Measurements from ENCODE around the gene WDPCP.
"Not testable (repeated sequence)": the region's sequence is repeated elsewhere in the genome, so short reads cannot be mapped to it uniquely, and the experiment has no call there.

Gene WDPCP

DNA sequence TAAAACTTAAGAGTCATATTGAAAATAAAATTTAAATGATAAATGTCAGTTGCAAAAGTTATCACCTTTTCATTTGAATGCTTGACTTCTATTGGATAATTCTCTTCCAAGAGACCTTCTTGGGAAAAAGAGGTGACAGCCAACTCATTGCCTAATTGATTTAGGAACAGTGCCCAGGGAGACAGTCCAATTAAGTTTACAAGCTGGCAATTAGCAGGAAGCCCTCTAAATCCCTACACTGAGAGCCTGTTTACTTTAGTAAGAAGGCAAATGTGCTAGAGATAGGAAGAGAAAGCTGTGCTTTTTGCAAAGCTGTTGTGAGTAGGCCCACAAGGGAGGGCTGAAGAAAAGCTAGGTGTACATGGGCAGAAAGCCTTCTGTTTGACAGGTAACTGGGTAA lies 189.1 kb downstream of the WDPCP start:
- Histone ChIP-seq H3K9me3 (ENCODE audit: insufficient read depth, low read length) (no peaks in the 10 kb centered on the region), H3K36me3 (ENCODE audit: insufficient read depth, insufficient read length, low read length) (no peaks in the 10 kb centered on the region), H3K9ac (ENCODE audit: insufficient read length, low read depth) (no peak overlapping the region), H3K4me3 (ENCODE audit: insufficient read length, low read depth) (no peak overlapping the region), H3K4me1 (ENCODE audit: insufficient read depth, insufficient read length) (no peaks in the 10 kb centered on the region), H3K27me3 (ENCODE audit: insufficient read depth, insufficient read length) (no peaks in the 10 kb centered on the region)
- peak; percentile 3 for DNase-seq (ENCODE audit: low read depth, low spot score)
- TF ChIP-seq ZNF274 (IDR thresholded peaks at IDR 0.05; ENCODE audit: low read depth, low read length): no peak
- TF ChIP-seq YY1 (IDR thresholded peaks at IDR 0.05; ENCODE audit: insufficient read depth, insufficient read length): no peak
- no peak for TF ChIP-seq SUZ12 (IDR thresholded peaks at IDR 0.05; ENCODE audit: extremely low read depth, insufficient read depth, insufficient read length)

GRCh38 chr2:63379451-63379850 lies 208.8 kb downstream of the WDPCP start:
- Histone ChIP-seq H3K27me3 (ENCODE audit: insufficient read depth, insufficient read length) (no peaks in the 10 kb centered on the region), H3K4me1 (ENCODE audit: insufficient read depth, insufficient read length) (no peaks in the 10 kb centered on the region), H3K36me3 (ENCODE audit: insufficient read depth, insufficient read length, low read length) (no peaks in the 10 kb centered on the region), H3K4me3 (ENCODE audit: insufficient read length, low read depth) (no peak overlapping the region), H3K9me3 (ENCODE audit: insufficient read depth, low read length) (no peaks in the 10 kb centered on the region), H3K9ac (ENCODE audit: insufficient read length, low read depth) (no peak overlapping the region)
- TF ChIP-seq ZNF274 (IDR thresholded peaks at IDR 0.05; ENCODE audit: low read depth, low read length) (no peak), YY1 (IDR thresholded peaks at IDR 0.05; ENCODE audit: insufficient read depth, insufficient read length) (no peak), SUZ12 (IDR thresholded peaks at IDR 0.05; ENCODE audit: extremely low read depth, insufficient read depth, insufficient read length) (no peak)
- DNase-seq (ENCODE audit: low read depth, low spot score): no peak

GRCh38 chr2:63378589-63378988 lies 209.7 kb downstream of the WDPCP start:
- no peak overlapping the region for H3K9ac ChIP-seq (ENCODE audit: insufficient read length, low read depth)
- no peaks in the 10 kb centered on the region for H3K4me1 ChIP-seq (ENCODE audit: insufficient read depth, insufficient read length)
- H3K36me3 ChIP-seq (ENCODE audit: insufficient read depth, insufficient read length, low read length): no peaks in the 10 kb centered on the region
- no peaks in the 10 kb centered on the region for H3K9me3 ChIP-seq (ENCODE audit: insufficient read depth, low read length)
- no peak for TF ChIP-seq ZNF274 (IDR thresholded peaks at IDR 0.05; ENCODE audit: low read depth, low read length)
- no peak for TF ChIP-seq YY1 (IDR thresholded peaks at IDR 0.05; ENCODE audit: insufficient read depth, insufficient read length)
- no peak for TF ChIP-seq SUZ12 (IDR thresholded peaks at IDR 0.05; ENCODE audit: extremely low read depth, insufficient read depth, insufficient read length)
- DNase-seq (ENCODE audit: low read depth, low spot score): no peak
- H3K4me3 ChIP-seq (ENCODE audit: insufficient read length, low read depth): no peak overlapping the region
- no peaks in the 10 kb centered on the region for H3K27me3 ChIP-seq (ENCODE audit: insufficient read depth, insufficient read length)

- Histone ChIP-seq H3K4me1 (ENCODE audit: insufficient read depth, insufficient read length) (no peaks in the 10 kb centered on the region), H3K9me3 (ENCODE audit: insufficient read depth, low read length) (no peaks in the 10 kb centered on the region), H3K4me3 (ENCODE audit: insufficient read length, low read depth) (no peak overlapping the region), H3K9ac (ENCODE audit: insufficient read length, low read depth) (no peak overlapping the region), H3K27me3 (ENCODE audit: insufficient read depth, insufficient read length) (no peaks in the 10 kb centered on the region), H3K36me3 (ENCODE audit: insufficient read depth, insufficient read length, low read length) (no peaks in the 10 kb centered on the region)
- no peak for TF ChIP-seq YY1 (IDR thresholded peaks at IDR 0.05; ENCODE audit: insufficient read depth, insufficient read length)
- TF ChIP-seq SUZ12 (IDR thresholded peaks at IDR 0.05; ENCODE audit: extremely low read depth, insufficient read depth, insufficient read length): no peak
- TF ChIP-seq ZNF274 (IDR thresholded peaks at IDR 0.05; ENCODE audit: low read depth, low read length): no peak
- no peak for DNase-seq (ENCODE audit: low read depth, low spot score)
These were observed 213.9 kb downstream of the WDPCP start for GRCh38 chr2:63374341-63374740.

- H3K9ac ChIP-seq (ENCODE audit: insufficient read length, low read depth): no peak overlapping the region
- H3K4me1 ChIP-seq (ENCODE audit: insufficient read depth, insufficient read length): no peaks in the 10 kb centered on the region
- TF ChIP-seq YY1 (IDR thresholded peaks at IDR 0.05; ENCODE audit: insufficient read depth, insufficient read length) (no peak), SUZ12 (IDR thresholded peaks at IDR 0.05; ENCODE audit: extremely low read depth, insufficient read depth, insufficient read length) (no peak), ZNF274 (IDR thresholded peaks at IDR 0.05; ENCODE audit: low read depth, low read length) (no peak)
These were observed 215.7 kb downstream of the WDPCP start for GRCh38 chr2:63372549-63372948.

GRCh38 chr2:63369146-63369545 lies 219.1 kb downstream of the WDPCP start:
- no peaks in the 10 kb centered on the region for H3K9me3 ChIP-seq (ENCODE audit: insufficient read depth, low read length)
- TF ChIP-seq YY1 (IDR thresholded peaks at IDR 0.05; ENCODE audit: insufficient read depth, insufficient read length) (no peak), ZNF274 (IDR thresholded peaks at IDR 0.05; ENCODE audit: low read depth, low read length) (no peak), SUZ12 (IDR thresholded peaks at IDR 0.05; ENCODE audit: extremely low read depth, insufficient read depth, insufficient read length) (no peak)

More at GRCh38 chr2:63372549-63372948, 215.7 kb downstream of the WDPCP start:
- DNase-seq (ENCODE audit: low read depth, low spot score): no peak
- Histone ChIP-seq H3K36me3 (ENCODE audit: insufficient read depth, insufficient read length, low read length) (no peaks in the 10 kb centered on the region), H3K9me3 (ENCODE audit: insufficient read depth, low read length) (no peaks in the 10 kb centered on the region), H3K27me3 (ENCODE audit: insufficient read depth, insufficient read length) (no peaks in the 10 kb centered on the region), H3K4me3 (ENCODE audit: insufficient read length, low read depth) (no peak overlapping the region)

DNA sequence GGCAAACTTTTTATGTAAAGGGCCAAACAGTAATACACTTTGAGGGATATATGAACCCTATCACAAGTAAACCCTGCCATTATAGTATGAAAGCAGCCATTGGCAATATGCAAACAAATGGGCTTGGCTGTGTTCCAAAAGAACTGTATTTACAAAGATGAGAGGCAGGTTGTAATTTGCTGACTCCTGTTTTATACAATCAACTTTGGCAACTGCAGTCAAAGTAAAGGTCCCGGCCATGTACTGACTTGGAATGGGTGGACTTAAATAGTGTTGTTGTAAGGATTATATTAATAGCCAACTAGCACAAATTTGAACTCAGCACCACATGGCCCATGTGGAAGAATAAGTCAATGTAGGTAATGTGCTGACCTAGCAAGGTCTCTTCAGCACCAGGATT lies 223.4 kb downstream of the WDPCP start:
- TF ChIP-seq YY1 (IDR thresholded peaks at IDR 0.05; ENCODE audit: insufficient read depth, insufficient read length) (no peak), ZNF274 (IDR thresholded peaks at IDR 0.05; ENCODE audit: low read depth, low read length) (no peak), SUZ12 (IDR thresholded peaks at IDR 0.05; ENCODE audit: extremely low read depth, insufficient read depth, insufficient read length) (no peak)
- H3K4me1 ChIP-seq (ENCODE audit: insufficient read depth, insufficient read length): no peaks in the 10 kb centered on the region
- no peak for DNase-seq (ENCODE audit: low read depth, low spot score)
- no peaks in the 10 kb centered on the region for H3K36me3 ChIP-seq (ENCODE audit: insufficient read depth, insufficient read length, low read length)
- H3K4me3 ChIP-seq (ENCODE audit: insufficient read length, low read depth): no peak overlapping the region
- H3K27me3 ChIP-seq (ENCODE audit: insufficient read depth, insufficient read length): no peaks in the 10 kb centered on the region
- H3K9ac ChIP-seq (ENCODE audit: insufficient read length, low read depth): no peak overlapping the region
- H3K9me3 ChIP-seq (ENCODE audit: insufficient read depth, low read length): no peaks in the 10 kb centered on the region

More at GRCh38 chr2:63369146-63369545, 219.1 kb downstream of the WDPCP start:
- H3K36me3 ChIP-seq (ENCODE audit: insufficient read depth, insufficient read length, low read length): no peaks in the 10 kb centered on the region
- H3K4me3 ChIP-seq (ENCODE audit: insufficient read length, low read depth): no peak overlapping the region
- no peak for DNase-seq (ENCODE audit: low read depth, low spot score)
- H3K9ac ChIP-seq (ENCODE audit: insufficient read length, low read depth): no peak overlapping the region
- H3K4me1 ChIP-seq (ENCODE audit: insufficient read depth, insufficient read length): no peaks in the 10 kb centered on the region
- no peaks in the 10 kb centered on the region for H3K27me3 ChIP-seq (ENCODE audit: insufficient read depth, insufficient read length)

- not testable (repeated sequence) for H3K27me3 ChIP-seq (ENCODE audit: insufficient read depth, insufficient read length); H3K9ac ChIP-seq (ENCODE audit: insufficient read length, low read depth); H3K4me1 ChIP-seq (ENCODE audit: insufficient read depth, insufficient read length); H3K36me3 ChIP-seq (ENCODE audit: insufficient read depth, insufficient read length, low read length); H3K4me3 ChIP-seq (ENCODE audit: insufficient read length, low read depth); H3K9me3 ChIP-seq (ENCODE audit: insufficient read depth, low read length); DNase-seq (ENCODE audit: low read depth, low spot score)
These were observed 230.6 kb downstream of the WDPCP start for GRCh38 chr2:63357722-63358121.
